Activated effector memory CD4-positive, alpha-beta T cell treated with anti-CD3 and anti-CD28 coated beads, Interleukin-2, amount 50 U/mL, for 16 hours (primary cell): ENCODE data around the gene TAB2.

ENCODE experiments used
- DNase-seq: peaks from one replicate; pipeline ENCODE4 v3.0.0-alpha.2; 2020

The TAB2 gene

DNA sequence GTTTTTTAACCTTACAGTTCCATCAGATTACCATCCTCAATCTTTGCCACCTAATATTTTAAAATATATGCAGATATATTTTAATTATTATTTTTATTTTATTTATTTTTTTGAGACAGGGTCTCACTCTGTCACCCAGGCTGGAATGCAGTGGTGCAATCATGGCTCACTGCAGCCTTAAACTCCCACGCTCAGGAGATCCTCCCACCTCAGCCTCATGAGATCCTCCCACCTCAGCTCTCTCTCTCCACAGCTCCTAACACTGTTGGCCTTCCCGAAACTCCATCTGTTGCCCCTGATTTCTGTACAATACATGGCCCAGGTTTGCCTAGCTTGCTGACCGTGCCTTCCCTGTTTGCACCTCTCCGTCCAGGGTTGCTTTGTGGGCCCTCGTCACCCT lies 4.4 kb upstream of the TAB2 start:
- no peak for DNase-seq

DNA sequence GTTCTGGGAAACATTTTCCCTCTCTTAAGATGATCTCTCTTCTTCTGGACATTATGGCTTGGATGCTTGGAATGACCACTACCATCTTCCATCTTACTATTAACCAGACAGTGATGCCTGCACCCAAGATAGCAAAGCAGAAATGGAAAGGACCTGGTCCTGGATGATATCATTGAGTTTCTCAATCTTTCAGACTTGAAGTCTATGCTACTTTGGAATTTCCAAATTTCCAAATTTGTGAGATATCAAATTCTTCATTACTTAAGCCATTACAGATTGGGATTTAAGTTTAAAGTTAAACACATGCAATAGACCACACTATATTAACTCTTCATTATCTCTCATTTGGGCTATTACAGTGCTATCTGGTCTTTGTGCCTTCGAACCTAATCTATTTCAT lies 3.7 kb upstream of the TAB2 start:
- DNase-seq = no peak

DNA sequence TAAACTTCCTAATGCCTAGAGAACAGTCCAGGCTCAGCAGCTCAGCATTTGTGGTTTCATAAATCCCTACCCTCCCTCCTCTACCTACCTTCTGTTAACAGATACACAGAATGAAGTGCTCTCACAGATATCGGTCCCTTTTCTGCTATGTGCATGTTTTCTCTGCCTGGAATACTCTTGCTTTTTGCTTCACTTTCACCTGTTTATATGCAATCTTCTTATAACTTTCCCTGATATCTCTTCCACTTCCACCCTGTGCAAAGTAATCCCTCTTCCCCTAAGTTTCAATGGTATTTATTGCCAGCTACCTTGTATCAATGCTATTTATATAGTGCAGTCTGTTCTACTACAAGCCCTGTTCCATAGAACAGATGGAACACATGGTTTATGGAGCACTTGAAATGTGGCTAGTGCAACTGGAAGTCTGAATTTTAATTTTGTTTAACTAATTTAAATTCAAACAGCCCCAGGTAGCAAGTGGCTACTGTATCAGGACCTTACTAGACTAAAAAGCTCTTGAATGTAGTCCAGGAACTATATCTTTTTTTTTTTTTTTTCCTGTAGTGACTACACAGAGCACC lies 3.1 kb upstream of the TAB2 start:
- DNase-seq = no peak

DNA sequence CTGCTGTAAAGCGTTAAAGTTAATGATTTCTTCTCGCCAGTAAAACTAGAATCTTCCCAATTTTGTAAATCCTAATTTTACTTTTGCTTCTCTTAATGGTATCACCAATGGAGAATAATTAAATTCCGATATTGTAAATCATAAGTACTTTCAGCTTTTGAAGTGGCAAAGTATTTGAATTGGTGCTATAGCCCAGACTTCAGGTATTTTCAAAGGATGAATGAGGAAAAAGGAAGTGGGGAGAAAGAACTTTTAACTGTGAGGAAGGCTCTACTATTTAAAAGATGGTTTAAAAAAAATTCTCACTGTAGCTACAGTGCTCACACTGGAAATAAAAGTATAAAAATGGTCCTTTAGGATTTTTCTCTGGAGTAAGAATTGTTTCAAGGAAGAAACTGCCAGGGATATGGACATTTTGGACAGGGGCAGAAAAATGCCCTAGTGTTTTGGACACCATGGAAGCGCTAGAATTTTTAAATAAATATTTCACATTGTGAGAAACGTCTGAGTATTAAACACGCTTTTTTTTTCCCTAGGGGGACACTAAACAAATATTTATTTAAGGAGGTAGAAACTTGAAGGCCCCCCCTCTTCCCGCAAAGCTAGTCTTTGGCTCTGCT lies 1.3 kb upstream of the TAB2 start:
- no peak for DNase-seq

DNA sequence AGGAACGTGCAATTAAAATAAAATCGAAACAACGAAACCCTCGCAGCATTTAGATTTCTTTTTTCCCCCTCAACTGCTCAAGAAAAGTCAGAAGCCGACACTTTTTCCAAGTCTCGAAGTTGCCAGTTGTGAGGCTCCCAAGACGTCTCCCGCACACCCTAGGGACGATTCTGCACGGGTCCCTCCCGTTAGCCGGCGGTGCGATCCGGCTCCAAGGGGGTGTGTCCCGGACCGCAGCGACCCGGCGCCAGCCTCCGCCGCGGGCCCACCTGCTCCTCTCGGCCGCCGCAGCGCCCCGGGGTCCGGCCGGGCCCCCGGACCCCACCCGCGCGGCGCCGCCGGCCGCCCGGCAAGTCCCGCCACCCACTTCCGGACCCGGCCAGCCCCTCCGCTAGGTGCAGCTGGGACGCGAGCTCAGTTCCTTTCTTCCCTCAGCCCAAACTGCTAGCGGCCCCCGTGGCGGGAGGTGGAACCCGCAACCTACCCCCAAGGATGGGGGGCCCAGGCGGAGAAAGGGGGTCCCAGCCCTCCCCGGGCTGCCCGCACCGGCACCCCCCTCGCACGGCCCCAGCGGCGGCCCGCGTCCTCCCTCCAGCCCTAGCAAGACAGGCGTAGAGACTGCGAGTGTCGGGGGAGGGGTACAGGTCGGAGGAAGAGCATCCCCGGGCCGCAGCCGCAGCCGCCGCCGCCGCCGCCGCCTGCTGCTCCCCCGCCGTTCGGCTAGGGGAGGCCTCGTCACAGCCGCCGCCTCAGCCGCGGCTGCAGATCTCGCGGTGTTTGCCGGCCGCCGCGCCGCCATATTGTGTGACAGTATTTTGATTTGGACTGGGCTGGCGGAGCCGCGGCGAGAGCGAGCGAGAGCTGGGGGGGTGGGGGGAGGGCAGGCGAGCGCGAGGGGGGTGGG lies 520 bp upstream of the TAB2 start:
- peak; percentile 96 for DNase-seq

DNA sequence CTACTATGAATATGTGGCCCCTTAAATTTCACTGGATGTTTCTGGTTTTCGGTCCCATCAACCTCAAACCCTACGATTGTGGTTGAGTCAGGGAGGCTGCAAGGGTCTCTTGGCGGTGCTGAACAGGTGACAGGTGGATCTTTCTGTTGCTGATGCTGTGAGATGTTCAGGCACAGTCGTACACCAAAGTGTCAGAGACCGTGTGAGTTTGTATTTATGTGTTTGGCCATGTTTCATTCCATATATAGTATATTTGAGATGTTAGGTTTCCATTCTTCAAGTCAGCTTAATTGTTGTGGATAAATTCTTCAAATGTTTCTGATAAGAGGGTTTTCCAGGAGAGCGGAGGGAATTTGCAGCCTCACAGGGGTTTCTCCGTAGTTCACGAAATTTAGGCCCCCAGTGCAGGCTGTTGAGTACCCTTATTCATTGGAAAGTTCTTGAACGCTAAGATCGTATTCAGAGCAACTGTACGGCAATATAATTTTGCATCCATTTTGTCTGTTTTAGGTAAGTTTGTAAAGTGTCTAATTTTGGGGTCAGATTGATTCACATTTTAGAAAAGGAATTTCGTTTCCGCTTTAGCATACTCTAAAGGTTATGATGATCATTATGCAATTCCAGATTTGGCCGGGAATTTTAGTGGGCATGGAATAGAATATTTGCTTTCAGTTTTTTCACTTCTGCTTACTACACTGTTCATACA lies 1.2 kb downstream of the TAB2 start:
- DNase-seq = peak; percentile 67

DNA sequence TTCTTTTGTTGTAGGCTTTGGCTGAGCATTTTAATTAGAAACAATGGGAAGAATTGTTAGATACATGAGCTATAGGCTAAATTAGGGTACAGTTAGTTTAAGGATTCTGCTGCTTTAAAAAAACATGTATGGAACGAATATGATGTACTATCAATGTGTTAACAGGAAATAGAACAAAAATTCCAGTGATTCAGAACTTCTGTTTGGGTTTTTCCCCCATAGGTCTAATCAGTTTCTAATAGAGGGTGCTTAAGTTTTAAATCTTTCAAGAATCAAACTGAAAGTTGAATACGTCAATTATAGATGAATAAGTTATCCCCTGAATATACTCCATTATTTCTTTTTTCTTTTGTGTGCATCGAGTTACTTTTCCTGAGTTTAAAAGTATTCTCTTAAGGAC lies 1.9 kb downstream of the TAB2 start:
- no peak for DNase-seq

DNA sequence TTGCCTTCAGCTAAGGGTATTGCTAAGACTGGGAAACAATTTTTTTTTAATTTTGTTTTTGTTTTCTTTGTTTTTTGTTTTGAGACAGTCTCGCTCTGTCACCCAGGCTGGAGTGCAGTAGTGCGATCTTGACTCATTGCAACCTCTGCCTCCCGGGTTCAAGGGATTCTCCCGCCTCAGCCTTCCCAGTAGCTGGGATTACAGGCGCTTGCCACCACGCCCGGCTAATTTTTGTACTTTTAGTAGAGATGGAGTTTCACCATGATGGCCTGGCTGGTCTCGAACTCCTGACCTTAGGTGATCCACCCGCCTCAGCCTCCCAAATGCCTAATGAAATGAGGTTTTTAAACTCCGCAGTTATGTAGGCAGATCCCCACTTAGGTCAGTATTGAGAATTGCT lies 2.5 kb downstream of the TAB2 start:
- DNase-seq = peak; percentile 74

DNA sequence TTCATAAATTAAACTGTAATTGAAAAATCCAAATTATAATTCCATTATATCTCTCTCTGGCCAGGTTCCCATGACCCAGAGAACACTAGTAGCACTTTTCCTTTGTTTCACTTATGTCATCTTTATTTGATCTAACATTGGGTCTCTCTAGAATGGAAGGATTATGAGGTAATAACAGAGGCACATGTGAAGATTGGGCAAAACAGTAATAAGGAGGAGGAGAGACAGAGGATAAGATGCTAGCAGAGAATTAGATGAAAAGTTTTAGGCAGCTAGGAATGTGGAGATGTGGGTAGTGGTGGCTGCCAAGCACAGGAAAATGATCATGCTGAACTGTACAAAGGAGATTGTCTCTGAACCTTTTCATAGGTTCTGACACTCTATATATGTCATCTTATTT lies 3.3 kb downstream of the TAB2 start:
- no peak for DNase-seq

DNA sequence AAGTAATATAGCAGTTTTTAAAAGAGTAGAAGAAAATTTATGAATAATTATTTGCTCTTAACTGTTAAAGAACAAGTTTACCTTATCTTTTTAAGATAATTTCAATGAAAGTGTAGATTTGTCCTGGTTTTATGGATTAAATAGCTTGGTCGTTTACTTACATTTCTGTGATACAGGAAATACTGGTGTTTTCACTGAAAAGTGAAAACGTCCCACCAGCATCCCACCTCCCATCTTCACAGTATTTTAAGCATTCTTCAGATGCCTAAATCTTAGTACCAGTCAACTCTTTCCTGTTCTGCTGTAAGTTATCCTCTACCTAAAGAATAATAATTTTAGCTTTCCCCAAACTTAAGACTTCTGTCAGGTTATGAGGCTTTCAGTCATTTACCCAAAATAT lies 5.8 kb downstream of the TAB2 start:
- no peak for DNase-seq

DNA sequence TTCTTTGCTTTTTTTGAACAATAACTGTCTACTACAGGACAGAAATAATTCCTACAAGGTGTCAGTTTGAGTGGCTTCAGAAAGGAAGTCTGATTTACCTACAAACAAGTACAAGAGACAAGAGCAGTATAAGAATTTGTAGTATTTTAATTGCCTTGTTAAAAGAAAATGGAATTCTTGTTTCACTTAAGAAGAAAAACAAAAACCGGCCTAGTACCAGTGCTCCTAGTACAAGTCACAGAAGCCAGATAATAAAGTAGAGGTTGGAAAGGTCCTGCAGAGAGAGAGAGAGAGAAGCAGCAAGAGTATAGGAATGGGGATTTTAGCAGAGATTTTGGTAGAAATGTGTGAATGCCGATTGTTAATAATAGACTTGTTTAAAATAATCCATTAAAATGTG lies 6.4 kb downstream of the TAB2 start:
- DNase-seq = no peak

DNA sequence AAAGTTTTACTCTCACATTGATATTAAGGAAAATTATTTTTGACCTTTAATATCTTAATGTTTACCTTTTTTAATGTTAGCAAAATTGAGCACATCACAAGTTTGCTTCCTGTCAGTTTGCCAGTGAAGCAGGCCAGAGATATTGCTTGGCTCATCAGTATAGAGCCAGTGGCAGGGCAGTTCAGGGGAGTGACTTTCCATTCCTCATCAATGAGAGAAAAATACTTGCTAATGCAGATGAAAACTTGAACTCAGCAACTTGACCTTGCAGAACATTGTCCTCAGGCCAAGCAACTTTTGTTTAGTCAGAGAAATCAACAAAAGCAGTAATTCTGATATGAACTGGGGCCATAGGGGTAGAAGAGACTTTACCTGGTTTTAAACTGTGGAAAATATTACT lies 6.9 kb downstream of the TAB2 start:
- peak; percentile 66 for DNase-seq

DNA sequence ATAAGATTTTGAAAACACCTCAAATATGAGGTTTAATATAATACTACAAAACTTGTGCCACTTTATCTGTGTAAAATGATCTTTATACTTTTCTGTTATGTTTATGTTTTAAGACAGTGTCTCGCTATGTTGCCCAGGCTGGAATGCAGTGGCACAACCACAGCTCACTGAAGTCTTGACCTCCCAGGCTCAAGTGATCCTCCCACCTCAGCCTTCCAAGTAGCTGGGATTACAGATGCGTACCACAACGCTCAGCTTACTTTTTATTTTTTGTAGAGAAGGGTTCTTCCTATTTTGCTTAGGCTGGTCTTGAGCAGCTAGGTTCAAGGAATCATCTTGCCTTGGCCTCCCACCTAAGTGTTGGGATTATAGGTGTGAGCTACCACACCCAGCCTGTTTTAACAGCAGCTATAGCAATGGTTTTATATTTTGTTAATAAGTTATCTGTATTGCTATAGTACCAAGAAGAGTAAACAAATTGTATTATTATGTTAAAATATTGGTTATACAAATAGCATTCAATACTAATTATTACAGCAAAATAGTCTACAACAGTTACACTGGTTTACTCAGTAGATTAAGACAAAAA lies 8.2 kb downstream of the TAB2 start:
- no peak for DNase-seq

DNA sequence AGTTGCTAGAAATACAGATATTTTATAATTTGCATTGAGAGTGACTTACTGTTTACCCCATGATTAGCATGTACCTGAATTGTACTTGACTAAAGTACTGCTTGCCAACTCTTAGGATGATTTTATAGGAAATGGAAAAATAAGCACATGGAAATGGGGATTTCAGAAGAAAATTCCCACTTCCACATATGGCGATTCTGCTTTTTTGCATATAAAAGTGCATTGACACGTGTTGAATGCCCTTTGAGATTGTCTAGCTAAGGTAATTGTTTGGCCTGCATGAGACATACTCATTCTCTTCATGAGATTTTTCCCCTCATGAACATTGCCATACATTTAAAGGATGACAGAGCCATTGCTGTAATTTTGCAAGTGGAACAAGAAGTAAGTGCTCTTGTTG lies 10.1 kb downstream of the TAB2 start:
- no peak for DNase-seq

DNA sequence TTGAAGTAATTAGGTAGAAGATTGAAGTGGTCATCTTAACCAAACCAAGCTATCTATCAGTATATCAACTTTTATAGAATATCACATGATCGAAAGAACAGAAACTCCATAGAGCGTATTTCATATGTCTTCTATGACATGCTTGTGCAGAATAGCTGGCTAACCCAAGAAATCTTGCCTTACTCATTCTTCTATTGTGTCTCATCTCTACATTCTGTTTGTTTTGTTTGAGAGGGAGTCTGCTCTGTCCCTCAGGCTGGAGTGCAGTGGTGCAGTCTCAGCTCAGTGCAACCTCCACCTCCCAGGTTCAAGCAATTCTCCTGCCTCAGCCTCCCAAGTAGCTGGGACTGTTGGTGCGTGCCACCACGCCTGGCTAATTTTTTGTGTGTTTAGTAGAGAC lies 10.6 kb downstream of the TAB2 start:
- no peak for DNase-seq

DNA sequence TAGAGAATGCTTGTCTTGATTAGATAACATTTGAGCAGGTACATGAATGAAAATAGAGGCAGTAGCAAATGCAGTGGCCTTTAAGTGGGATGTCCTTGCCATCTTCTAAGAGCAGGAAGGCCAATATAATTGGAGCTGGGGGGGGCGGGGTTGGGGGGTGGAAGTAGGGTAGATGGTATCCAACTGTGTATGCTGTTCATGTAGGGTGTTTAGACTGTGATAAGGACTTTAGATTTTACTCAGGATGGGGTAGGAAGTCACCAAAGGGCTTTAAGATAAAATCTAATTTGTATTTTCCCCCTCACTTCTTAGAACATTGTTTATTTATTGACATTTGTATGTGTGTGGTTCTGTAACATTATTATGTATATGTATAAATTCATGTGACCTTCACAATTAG lies 12.0 kb downstream of the TAB2 start:
- DNase-seq = no peak

DNA sequence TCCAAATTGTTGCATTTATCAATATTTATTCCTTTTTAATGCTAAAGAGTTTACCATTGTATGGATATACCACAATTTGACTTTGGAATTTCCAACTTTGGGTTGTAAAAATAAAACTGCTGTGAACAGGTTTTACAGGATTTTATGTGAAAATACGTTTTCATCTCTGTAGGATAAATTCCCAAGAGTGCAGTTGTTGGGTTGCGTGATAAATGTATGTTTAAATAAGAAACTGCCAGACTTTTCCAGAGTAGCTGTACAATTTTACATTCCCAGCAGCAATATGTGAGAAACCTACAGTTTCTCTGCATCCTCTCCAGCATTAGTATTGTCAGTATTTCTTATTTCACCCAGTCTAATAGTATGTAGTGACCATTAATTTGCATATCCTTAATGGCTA lies 12.6 kb downstream of the TAB2 start:
- DNase-seq = no peak

DNA sequence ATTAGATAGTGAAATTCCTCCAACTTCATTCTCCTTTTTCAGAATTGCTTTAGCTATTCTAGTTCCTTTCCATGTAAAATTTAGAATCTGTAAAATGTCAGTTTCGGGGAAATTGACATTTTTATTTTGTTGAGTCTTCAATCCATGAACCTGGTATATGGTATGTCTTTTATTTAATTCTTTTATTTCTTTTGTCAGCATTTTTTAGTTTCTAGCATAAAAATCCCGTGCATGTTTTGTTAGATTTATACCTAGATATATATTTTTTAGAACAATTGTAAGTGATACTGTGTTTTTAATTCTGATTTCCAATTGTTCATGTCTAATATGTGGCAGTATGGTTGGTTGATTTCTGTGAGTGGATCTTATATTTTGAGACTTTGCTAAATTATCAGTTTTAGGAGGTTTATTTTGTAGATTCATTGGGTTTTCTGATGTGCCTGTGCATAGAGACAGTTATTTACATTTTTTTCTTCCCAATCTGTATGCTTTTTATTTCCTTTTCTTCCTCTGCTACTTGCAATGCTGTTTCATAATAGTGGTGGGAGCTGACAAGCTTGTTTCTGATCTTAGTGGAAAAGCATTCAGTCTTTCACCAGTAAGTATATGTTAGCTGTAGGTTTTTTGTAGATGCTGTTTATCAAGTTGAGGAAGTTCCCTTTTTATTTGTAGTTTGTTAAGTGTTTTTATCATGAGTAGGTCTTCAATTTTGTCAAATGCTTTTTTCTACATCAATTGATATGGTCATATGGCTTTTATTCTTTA lies 13.7 kb downstream of the TAB2 start:
- no peak for DNase-seq

DNA sequence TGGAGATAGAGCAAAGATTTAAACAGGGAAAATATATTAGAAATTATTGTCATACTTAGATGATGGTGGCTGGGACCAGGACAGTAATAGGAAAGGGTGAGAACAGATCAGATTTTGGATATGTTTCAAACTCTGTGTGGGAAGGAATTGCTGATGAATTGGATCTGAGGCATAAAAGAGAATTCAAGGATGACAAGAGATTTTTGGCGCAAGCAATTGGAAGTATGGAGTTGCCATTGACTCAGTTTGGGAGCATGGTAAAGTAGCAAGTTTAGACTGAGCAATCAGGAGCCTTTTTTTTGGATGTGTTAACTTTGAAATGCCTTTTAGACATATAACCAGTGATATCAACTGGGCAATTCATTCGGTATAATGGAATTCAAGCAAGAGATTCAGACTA lies 14.4 kb downstream of the TAB2 start:
- DNase-seq = no peak

DNA sequence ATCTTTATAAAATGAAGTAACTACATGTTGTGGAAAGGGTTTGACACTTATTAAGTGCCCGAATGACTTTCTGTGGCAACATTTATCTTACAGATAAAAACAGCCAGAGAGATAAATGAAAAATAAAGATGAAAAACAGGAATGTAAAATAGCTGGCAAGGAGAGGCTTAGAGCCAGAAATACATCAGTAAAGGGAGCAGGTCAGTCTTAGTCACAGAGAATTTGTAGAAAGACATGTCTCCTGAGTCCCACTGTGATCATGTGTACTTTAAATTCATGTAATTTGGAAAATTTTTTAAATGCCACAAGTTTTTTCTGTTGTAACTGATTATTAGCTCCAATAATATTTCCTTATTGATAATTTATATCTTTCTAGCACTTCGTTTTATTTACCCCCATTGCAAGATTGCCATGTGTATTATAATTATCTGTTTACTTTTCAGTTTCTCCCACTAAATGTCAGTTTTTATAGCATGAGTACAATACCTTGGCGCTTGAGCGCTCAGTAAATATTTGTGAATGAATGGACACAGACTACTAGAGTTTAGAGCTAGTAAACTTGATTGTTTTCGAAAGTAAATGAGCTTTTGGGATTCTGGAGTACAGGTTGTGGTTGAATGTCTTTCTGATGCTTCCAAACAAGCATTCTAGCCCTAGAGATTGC lies 15.2 kb downstream of the TAB2 start:
- DNase-seq = no peak

DNA sequence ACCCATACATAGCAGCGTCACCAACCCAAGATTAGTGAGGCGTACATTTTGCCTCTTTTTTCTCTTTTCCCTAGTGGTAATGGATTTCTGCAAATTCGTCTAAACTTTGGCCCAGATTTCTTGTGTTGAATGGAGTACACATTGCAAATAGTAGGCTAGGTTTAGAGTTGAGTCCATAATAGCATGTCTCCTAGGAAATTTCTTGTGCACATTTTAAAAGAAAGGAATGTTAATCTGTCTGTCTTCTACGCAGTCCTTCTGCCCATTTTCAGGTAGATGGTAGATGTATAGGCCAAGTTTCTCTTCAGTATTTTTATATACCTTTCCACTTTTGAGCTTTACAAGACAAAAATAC lies 15.7 kb downstream of the TAB2 start:
- no peak for DNase-seq

DNA sequence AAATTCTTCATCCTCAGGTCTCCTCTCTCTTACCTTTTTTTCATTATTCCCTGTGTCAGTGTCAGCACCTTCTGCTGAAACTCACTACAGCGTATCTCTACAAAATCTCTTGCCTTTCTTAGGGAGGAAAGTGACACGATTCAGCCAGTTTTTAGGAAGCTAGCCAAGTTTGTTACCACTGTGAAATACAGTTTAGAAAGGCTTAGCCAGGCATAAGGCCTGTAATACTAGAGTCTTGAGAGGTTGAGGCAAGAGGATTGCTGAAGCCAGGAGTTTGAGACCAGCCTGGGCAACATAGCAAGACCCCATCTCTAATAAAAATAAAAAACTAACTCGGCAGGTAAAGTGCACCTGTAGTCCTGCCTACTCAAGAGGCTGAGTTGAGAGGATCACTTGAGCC lies 16.7 kb downstream of the TAB2 start:
- DNase-seq = no peak
